ENCODE results near the gene RARRES2.
"Not testable (repeated sequence)": the region's sequence is repeated elsewhere in the genome, so short reads cannot be mapped to it uniquely, and the experiment has no call there.

RARRES2 gene
- total RNA-seq: 0.10 to 0.31 reads per million in 2 donors

DNA sequence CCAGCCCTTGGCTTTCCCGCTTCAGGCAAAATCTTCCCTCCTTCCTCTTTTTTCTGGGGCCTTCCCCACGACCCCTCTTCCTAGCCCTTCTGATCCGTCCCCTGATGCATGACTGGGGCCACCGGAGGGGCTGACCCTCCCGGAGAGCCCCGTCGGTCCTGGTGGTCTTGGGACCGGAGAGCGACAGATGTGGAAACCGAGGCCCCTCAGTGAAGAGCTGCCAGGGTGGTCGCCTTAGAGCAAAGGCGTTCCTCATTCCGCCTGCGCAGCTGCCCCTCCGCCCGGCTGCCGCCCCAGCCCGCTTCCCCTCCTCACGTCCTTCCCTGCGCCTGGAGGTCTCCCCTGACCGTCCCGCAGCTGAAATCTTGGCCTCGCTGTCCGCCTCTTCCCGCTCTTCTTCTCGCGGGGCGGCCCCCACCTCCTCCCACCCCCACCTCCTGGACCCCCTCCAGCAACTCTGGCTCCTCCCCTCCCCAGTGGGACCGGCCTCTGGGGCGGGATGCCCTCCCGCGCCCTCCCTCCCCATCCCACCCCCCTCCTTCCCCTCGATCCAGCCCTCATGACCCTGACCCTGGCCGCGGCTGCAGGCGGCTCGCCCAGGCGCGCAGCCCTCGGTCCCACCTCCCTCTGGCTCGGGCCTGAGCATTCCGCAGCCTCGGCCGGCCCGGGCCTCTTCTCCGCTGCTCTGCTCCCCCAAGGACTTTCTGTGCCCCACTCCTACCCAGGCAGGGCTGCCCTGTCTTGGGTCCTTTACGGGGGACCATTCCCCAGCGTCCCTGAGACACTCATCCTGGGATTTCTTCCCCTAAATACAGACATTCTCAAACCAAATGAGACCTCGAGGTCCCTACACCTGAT, at the start of gene RARRES2:
Gene RARRES2, minus strand, starts transcription at position 367 of the 858 bp plus-strand sequence. CDS start 1,020 bp downstream, outside the sequence.
- no peak for DNase-seq

DNA sequence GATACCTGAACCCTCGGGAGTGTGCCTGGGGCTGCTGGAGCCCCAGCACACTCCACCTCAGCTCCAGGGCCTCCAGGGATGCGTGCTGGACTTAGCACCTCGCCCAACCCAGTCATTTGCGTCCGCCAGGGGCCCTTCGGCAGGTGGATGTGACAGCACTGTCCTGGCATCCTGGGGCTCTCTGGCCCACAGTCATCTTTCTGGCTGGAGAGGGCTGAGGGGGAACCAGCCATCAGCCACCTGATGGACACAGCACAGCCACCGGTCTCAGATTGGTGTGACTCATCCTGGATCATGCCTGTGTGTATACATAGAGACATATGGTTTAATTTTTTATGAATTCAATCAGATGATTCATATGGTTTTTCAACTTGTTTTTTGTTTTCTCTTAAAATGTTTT, 48.8 kb upstream of the RARRES2 start:
- no peak for DNase-seq

DNA sequence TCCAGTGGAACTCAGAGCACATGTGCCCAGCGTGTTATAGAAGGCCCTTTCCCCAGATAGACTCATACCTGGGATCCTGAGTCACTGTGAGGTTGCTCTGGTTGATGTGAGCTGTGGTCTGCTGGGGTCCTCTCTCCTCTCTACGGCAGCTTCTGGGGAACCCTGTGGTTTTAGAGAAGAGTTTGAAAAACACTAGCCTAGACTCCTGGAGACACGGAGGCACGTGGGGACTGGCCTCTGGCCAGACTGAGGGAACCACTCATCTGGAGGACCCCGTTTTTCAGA, 48.0 kb upstream of the RARRES2 start:
- no peak for DNase-seq

DNA sequence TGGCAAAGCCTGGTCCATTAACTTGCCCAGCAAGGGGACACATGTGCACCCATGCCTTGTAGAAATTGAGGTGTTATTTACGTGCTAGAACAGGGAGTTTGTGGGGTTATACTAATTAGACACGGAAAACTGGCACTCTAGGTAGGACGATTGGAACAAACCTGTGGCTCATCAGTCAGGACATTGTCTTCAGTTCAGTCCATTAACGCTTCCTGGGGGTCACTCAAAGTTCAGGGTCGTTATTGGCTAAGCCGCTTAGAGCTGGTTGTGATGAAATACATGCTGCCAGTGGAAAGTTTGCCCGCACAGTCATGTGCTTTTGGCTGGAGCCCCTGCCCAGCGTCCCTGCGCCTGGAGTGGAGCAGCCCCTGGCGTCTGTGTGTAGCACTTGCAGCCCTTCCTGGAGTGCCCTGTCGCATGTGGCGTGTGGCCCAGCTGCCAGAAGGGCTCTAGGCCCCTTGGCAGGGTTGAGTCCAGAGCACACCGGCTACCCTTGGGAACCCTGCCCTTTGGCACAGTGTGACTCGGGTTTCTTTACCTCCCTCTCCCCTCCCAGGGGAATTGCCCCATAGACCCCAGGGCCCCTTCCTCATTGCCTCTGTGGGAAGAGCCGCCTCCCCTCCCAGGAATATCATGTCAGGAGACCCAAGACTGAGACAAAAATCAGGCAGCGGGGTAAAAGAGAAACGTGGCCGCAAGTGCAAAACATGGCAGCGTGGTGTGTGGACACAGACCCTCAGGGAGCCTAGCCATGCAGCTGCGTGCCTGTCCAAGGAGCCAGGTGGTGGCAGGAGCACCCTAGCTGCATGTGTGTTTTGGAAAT, 47.5 kb upstream of the RARRES2 start:
- no peak for DNase-seq

DNA sequence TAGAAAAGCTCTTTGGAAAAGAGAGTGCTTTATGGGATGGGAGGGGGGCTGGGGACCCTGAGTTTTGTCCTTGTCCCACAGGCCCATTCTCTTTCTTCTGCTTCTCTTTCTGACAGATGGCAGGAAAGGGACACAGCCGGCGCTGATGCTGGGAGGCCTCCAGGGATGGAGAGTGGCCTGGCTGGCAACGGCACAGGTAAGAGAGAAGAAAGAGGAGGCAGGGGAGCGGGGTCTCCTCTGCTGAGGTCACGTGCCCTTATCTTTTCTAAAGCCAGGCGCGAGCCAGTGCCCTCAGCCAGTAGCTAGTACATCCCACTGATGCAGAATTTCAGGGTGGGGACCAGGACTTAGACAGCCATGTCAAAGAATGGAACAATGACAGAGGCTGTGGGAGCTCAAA, 46.9 kb upstream of the RARRES2 start:
- no peak for DNase-seq

DNA sequence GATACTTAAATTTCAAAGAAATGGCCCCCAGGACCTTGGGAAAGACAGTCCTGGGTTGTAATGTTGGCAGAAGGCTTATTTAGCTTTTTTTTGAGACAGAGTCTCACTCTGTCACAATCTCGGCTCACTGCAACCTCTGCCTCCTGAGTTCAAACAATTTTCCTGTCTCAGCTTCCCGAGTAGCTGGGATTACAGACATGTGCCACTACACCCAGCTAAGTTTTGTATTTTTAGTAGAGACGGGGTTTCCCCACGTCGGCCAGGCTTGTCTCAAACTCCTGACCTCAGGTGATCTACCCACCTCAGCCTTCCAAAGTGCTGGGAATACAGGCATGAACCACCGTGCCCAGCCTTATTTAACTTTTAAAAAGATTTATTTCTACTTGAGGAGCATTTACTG, 44.5 kb upstream of the RARRES2 start:
- not testable (repeated sequence) for DNase-seq

DNA sequence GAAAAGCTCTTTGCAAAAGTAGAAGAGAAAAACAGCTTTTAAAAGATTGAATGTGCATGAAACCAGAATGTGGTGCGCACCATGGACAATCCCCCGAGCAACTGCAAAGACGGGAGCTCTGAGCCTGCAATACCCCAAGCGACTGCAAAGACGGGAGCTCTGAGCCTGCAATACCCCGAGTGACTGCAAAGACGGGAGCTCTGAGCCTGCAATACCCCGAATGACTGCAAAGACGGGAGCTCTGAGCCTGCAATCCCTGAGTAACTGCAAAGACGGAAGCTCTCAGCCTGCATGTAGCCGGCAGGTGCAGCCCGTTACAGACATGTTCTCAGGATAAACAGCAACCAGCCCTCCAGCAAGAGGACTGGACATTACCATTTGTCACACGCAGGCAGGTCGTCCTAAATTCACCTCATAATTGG, 43.9 kb upstream of the RARRES2 start:
- no peak for DNase-seq

DNA sequence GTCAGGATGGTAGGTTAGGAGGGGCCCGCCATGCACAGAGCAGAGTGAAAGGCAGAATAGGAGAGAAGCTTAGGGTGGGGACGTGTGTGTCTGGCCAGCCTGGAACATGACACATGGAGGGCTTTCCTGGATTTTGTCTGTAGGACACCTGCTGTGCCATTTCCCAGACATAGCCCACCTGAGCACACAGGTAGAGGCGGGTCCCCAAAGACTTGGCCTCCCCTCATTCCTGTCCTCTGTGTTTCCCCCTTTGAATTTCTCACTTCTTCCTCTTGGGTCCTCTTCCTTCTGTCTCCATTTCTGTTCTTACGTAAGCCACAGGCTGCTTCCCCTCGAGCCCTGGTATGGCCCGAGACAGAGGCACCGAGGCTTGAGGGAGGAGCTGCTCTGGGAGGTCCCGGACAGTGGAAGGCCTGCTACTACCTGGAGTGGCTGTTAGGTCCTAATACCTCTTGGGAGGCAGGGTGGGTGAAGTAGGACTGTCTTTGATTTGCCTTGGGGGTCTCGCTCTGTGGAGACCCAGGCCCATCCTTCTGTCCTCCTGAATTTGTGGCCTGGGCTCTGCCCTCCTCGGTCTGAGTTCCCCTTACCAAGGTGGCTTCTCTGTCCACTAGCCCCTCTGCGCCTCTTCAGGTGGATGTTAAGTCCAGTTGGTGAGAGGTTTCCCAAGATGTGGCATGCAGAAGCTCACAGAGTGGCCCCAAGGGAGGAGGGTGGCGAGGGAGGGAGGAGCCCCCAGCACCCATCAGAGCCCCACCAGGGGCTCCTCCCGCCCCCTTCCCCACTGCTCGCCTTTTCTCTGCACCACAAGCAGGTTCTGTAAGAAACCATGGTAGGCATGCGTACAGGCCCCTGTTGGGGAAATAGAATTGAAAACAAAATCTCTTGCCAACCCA, 43.2 kb upstream of the RARRES2 start:
- DNase-seq: no peak

DNA sequence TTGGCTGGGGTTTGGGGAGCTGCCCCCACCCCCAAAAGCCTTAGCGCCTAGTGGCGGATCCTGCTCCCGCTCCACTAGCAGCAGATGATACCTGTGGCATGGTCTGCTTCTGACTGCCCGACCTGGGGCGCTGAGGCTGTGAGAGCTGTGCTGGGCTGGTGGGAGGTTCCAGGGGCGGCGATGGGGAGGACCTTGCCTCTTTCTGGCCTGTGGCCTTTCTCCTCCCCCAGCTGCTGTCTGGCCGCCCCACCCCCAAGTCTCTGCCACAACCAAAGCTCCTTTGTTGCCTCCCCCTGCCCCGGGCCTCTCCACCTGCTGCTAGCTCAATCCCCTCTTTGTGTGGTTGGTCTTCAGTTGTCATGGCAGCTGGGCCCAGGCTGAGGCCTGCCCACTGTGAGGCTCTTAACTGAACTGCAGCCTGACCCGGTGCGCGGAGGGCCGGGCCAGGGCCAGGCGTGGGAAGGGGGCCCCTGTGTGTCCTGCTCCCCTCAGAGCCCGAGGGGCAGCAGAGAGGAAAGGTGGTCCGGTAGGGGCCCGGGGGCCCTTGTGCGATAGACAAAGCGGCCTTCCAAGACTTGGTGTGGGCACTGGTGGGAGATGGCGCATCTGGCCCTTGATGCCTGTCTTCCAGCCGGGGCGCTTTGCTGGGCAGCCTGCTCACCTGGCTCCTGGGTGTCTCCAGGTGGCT, 42.4 kb upstream of the RARRES2 start:
- DNase-seq: no peak

DNA sequence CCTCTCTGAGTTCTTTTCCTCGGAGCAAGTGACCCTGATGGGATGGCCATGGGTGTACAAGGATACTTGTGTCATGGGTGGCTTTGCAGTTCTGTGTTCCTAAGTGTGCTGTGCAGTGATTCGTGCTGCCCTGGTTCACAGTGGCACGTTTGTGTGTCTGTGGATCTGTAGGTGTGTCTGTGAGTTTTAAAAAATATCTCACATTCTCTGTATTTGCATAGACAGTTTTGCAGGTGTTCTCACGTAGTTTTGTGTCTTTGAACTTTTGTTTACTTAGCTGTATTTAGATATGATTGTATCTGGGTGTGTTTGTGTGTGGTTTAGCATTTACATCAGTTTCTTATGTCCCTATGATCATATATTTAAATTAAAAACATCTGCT, 41.4 kb upstream of the RARRES2 start:
- no peak for DNase-seq

DNA sequence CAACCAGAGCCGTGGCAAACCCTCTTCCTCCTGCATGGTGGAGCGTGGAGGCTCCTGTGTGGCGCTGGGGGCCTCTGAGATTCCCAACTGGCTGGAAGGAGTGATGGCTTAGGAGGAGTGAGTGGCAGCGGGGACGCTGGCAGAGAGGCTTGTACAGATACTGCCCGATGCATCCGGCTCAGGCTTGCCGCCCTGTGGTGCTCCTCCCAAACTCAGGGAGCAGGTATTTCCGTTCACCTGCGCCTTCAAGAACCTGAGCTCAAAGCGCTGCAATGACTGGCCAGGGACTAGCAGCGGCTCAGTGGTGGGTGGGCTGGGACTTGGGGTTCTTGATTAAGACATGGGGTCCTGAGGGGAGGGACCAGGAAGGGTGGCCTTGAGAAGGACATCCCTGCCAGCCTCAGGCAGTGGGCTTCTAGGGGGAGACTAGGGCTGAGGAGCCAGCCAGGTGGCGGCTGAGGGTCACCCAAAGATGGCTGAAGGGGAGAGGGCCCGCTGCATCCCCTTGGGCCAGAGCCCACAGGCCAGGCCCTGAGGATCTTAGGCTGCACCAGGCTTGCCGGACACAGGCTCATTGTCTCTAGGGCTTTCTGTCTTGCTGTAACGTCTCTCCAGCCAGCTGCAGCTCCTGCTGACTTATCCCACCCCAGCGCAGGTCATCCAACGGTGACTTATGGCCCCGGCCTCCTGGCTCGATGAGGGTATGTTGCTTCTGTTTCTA, 40.9 kb upstream of the RARRES2 start:
- no peak for DNase-seq

DNA sequence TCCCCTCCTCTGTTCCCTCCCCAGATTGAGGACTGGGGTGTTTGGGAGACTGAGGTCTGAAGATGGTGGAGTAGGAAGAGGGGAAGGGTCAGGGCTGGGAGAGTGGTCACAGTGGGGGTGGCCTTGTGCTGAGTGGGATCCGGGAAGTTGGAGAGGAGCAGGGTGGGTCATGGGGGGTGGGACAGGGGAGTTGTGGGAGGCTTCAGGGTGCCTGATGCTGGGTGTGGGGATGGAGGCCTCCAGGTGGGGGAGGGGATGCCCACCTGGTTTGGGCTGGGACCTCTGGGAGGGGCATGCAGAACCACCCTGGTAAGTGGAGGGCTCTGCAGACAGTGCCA, 40.3 kb upstream of the RARRES2 start:
- DNase-seq: no peak

DNA sequence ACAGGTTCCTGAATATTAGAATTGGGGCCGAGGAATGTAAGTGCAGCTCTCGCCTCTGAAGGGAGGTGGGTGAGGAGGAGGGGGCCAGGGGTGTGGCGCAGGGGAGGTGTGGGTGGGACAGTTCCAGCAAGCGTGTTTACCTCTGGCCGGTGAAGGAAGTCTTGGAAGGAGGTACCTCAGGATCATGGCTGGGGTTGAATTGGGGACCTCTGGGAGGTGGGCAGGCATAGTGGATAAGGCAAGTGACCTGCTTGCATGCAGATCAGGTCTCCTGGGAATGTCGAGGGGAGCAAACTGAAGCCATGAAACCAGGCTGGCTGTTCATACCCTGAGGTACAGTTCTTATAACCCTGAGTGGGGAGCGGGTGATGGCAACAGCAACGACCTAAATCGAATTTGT, 39.7 kb upstream of the RARRES2 start:
- no peak for DNase-seq

DNA sequence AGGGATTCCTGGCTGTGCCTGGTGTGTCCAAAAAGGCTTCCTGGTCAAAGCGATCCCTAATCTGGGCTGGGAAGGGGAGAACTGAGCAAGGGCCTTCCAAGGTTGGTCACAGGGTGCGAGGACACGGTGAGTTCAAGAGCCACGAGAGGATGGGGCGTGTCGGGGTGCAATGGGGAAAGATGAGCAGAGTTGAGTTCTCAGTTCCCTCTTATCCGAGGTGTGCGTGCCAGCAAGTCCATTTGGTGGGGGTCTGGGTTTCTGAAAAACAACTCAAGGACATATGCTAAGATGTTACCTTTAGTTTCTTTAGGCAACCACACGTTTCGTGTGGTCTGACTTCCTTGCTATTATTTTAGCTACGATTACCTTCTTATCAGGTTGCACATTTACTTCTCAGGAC, 39.0 kb upstream of the RARRES2 start:
- DNase-seq: no peak

DNA sequence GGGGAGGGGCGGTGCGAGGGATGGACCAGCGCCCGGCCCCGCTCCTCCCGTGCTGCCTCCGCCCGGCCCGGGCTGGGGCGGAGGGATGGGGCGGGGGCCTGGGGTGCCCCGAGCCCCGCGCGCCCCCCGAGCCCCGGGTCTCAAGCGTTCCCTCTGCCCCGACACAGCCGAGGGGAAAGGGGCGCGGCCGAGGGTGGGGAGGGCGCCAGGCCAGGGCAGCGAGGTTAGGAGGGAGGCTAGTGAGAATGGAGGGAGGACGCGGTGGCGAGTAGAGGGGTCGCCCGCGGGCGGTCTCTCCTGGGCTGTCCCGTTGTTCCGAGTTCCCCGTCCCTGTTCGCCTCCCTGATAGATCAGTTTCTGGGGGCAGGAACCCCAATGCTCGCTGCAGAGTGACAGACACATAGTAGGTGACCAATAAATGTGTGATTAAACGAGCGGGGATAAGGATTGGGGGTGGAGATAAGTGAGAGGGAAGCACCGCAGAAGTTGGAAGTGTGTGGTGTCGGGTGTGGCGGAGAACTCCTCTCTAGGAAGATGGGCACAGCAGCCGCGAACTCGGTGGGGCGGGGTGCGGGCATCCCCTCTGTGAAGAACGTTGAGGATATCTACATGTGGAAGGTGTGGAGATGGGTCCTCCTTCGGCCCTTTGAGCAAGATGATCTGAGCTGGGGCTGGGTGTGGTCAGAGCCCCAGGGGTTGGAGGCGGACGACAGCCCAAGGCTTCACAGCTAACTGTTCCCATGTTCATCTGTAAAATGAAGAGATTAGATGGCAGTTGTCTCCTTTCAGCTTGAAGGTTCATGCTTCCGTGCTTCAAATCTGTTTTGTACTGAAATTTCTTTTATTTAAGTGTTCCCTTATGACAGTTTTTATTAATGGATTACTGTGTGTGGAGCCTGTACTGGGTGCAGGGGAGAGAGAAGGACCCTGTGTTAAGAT, 38.3 kb upstream of the RARRES2 start:
- no peak for DNase-seq

DNA sequence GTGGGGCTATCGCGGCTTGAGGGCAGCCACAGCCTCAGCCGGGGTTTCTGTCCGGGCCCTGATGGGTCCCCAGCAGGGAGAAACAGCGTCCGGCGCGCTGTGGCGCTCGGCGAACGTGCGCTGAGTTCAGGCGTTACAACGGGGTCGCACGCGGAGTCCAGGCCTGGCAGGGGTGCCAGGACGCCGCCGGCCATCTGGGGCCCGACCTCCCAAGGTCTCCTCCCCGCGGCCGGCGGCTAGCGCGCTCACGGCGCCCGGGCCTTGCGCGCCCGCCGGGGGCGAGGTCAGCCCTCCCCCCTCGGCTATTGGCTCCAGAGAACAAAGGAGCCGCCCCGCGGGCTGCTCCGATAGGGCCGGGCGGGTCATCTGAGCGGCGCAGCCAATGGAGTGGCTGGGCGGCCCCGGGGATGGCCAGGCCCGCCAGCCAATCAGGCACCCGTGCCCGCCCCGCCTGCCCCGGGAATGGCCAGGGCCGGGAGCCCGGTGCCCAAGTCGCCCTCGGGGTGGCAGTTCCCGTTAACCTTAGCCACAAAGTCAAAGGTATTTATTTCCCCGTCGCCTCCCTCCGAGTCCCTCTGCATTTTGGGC, 37.5 kb upstream of the RARRES2 start, which contains the start of gene ZNF775:
Gene ZNF775, plus strand, starts transcription at position 478 of the 588 bp plus-strand sequence. CDS start 9,141 bp downstream, outside the sequence.
- peak; percentile 95 for DNase-seq

DNA sequence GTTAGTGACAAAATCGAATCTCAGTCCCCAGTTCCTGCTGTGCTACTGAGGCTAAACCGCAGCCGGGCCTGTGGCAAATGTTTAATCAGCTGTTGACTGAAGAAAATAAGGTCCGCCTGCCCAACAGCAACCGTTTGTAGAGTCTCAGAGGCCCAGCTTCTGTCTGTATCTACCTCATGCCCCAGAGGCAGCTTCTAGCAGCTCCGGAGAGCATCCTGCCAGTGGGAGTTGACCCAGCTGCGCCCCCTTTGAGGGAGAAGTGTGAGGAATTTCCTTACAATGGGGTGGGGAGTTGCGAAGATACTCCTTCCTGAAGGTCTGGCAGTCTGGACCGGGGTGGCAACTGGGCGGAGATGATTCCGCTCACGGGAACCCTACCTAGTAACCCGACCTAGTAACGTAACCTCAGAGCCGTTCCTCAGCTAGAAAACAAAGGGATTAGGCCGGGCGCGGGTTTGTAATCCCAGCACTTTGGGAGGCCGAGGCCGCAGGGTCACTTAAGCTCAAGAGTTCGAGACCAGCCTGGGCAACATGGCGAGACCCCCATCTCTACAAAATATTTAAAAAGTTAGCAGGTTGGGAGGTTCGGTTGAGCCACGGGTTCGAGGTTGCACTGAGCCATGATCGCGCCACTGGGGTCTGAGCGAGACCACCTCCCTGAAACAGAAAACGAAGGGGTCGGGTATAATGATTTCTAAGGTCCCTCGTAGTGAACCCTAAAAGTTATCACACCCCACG, 36.9 kb upstream of the RARRES2 start:
- DNase-seq: no peak

DNA sequence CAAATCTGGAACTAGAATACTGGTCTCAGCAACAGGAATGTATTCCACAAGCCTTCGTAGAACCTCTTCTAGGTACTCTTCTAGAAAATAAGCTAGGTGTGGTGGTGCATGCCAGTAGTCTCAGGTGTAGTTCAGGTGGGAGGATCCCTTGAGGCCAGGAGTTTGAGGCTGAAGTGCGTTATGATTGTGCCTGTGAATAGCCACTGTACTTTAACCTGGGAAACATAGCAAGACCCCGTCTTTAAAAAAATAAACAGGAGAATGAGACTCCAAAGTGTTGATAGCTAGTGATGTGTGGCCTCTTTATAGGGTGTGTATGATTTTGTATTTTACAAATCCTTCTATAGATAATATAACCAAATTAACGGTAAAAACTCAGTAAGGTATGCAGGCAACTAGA, 36.2 kb upstream of the RARRES2 start:
- DNase-seq: no peak

DNA sequence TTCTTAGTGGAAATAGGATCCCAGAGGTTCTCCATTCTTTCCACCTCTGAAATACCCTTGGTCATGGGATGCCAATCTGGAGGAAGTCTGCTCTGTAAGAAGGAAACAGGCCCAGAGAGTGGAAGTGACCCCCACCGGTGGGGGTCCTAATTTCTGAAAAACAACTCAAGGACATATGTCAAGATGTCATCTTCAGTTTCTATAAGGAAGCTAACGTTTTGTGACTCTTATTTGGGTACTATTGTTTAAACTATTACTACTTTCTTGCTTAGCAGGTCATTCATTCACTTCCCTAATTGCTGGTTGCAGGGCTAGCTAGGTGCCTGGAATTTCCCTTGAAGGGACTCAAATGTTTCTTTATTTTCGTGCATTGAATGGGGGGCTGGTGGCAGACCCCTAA, 35.8 kb upstream of the RARRES2 start:
- DNase-seq: no peak

DNA sequence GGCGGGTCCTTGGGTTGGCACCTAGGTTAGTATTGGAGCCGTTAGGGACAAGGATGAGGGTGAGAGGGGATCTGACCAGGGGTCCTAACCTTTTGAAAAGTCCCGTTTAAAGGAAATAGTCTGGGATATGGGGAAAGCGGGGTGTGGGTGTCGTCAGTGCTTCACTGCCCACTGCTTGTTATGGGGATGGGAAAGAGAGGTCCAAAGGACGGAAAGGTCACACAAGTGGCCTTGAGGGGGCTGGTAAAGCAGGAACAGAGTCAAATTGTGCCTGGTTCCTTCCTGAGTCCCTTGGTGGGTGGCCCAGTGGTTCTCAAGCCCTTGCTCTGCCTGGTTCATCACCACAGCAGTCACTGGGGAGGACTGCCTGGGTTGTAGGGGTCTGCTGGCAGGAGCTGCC, 35.1 kb upstream of the RARRES2 start:
- DNase-seq: no peak
